ENCODE results near the gene MEF2D.

Gene MEF2D

GRCh38 chr1:156418416-156419070, 82.0 kb downstream of the MEF2D start:
- no peak for TF ChIP-seq CTCF (IDR thresholded peaks at IDR 0.05; ENCODE audit: low read depth, low read length)
- DNase-seq (ENCODE audit: extremely low read depth, low read depth): no peak

GRCh38 chr1:156417401-156418020, 83.1 kb downstream of the MEF2D start:
- DNase-seq (ENCODE audit: extremely low read depth, low read depth): no peak
- no peak for TF ChIP-seq CTCF (IDR thresholded peaks at IDR 0.05; ENCODE audit: low read depth, low read length)

- no peak for DNase-seq (ENCODE audit: extremely low read depth, low read depth)
- no peak for TF ChIP-seq CTCF (IDR thresholded peaks at IDR 0.05; ENCODE audit: low read depth, low read length)
Observed at GRCh38 chr1:156416993-156417392, 83.6 kb downstream of the MEF2D start.

- no peak for DNase-seq (ENCODE audit: extremely low read depth, low read depth)
- TF ChIP-seq CTCF (IDR thresholded peaks at IDR 0.05; ENCODE audit: low read depth, low read length): no peak
Observed at GRCh38 chr1:156414461-156415064, 86.0 kb downstream of the MEF2D start.

Measured in AG09319 (cell line).